Gastrocnemius medialis (tissue), 4 donors: Measurements from ENCODE around the gene KLHL29. TPM values are rescaled to one million over a fixed set of nuclear protein-coding genes. Genes with fewer than 3 reads are reported as not detected.

Source experiments
- ATAC-seq, 2 donors: fragments of 150-250 bp; one replicate each; pipeline ENCODE4 v1.9.1; 2016
- DNase-seq, 2 donors: peaks; one replicate each; pipeline ENCODE4 v3.0.0-alpha.2; 2019
- H3K27ac ChIP-seq, 4 donors: fragments of 200-600 bp; sonication (generic); 1 replicate in 1 of 4; 2 replicates in 3 of 4; pipeline ENCODE4 v1.5.1; 2016 to 2018; ENCODE audit warnings: mild to moderate bottlenecking in 2 of 4, moderate library complexity in 1 of 4
- H3K27me3 ChIP-seq, 3 donors: fragments of 200-600 bp; sonication (generic) in 2 of 3; 1 replicate in 1 of 3; 2 replicates in 2 of 3; pipeline versions ENCODE4 v1.5.1 to v1.6.0; 2016 to 2019; ENCODE audit warnings: mild to moderate bottlenecking in 1 of 3, moderate library complexity in 1 of 3
- H3K36me3 ChIP-seq, 2 donors: fragments of 200-600 bp; sonication (generic) in 1 of 2; one replicate each; pipeline ENCODE4 v1.5.1; 2017 to 2018
- H3K4me1 ChIP-seq, 2 donors: fragments of 200-600 bp; sonication (generic) in 1 of 2; one replicate each; pipeline ENCODE4 v1.5.1; 2016 to 2017; ENCODE audit warnings: mild to moderate bottlenecking in 2 of 2
- H3K4me3 ChIP-seq, 4 donors: fragments of 200-600 bp; sonication (generic) in 3 of 4; 1 replicate in 1 of 4; 2 replicates in 3 of 4; pipeline ENCODE4 v1.5.1; 2016 to 2019; ENCODE audit warnings: mild to moderate bottlenecking in 2 of 4
- H3K9me3 ChIP-seq, 3 donors: fragments of 200-600 bp; sonication (generic) in 2 of 3; 1 replicate in 1 of 3; 2 replicates in 2 of 3; pipeline ENCODE4 v1.5.1; 2016 to 2019
- POLR2A ChIP-seq, 2 donors: fragments of 450-650 bp; IDR thresholded peaks; one replicate each; pipeline ENCODE4 v1.6.1; 2017; ENCODE audit warnings: antibody characterized with exemption in 2 of 2, mild to moderate bottlenecking in 2 of 2, moderate library complexity in 2 of 2
- in situ Hi-C, 4 donors: fragments of 200-750 bp; cut with MboI; loops; one replicate each; pipeline versions ENCODE4 v1.15.0 to v1.8.0; 2017; ENCODE audit warnings: low sequenced_read_pairs in 4 of 4
- intact Hi-C: fragments of 100-400 bp; cut with DNase I; formaldehyde crosslinking; loops from one replicate; pipeline ENCODE4 v1.15.1; 2023; ENCODE audit warnings: low total_unique reads
- total RNA-seq, 4 donors: library from RNA; depleted of rRNA; stranded (reverse); fragments of >200 nt; gene quantifications; one replicate each; pipeline versions ENCODE4 v1.1.0 to v1.2.3, GENCODE V29; 2016
- TF ChIP-seq, protein P1 (sequence below), 5 experiments: fragments of 450-650 bp in 3 of 5; fragments of 200-600 bp in 2 of 5; sonication (generic) in 2 of 5; IDR thresholded peaks in 4 of 5; conservative IDR thresholded peaks in 1 of 5; 1 replicate in 4 of 5; 2 replicates in 1 of 5; pipeline ENCODE4 v1.5.1; 2016 to 2019; ENCODE audit warnings: antibody characterized with exemption in 5 of 5, mild to moderate bottlenecking in 3 of 5, moderate library complexity in 3 of 5

The KLHL29 gene
- total RNA-seq, 4 donors from 2014 or later: 4.3 to 24.9 (median 8.7) TPM

GRCh38 chr2:23505984-23506380 is 121.0 kb downstream of the KLHL29 start:
- TF ChIP-seq, protein P1, sequence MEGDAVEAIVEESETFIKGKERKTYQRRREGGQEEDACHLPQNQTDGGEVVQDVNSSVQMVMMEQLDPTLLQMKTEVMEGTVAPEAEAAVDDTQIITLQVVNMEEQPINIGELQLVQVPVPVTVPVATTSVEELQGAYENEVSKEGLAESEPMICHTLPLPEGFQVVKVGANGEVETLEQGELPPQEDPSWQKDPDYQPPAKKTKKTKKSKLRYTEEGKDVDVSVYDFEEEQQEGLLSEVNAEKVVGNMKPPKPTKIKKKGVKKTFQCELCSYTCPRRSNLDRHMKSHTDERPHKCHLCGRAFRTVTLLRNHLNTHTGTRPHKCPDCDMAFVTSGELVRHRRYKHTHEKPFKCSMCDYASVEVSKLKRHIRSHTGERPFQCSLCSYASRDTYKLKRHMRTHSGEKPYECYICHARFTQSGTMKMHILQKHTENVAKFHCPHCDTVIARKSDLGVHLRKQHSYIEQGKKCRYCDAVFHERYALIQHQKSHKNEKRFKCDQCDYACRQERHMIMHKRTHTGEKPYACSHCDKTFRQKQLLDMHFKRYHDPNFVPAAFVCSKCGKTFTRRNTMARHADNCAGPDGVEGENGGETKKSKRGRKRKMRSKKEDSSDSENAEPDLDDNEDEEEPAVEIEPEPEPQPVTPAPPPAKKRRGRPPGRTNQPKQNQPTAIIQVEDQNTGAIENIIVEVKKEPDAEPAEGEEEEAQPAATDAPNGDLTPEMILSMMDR (IDR thresholded peaks at IDR 0.05 in 4 of 5, conservative IDR thresholded peaks at IDR 0.05 in 1 of 5): no peak
- no peak for TF ChIP-seq POLR2A (IDR thresholded peaks at IDR 0.05)
- no peaks in the 10 kb centered on the region for H3K36me3 ChIP-seq
- DNase-seq (no peak), ATAC-seq (no peak)
- in situ Hi-C loops (no loop called here), intact Hi-C loops (no loop called here)
- no peaks in the 10 kb centered on the region for H3K27me3 ChIP-seq
- H3K9me3 ChIP-seq: no peaks in the 10 kb centered on the region
- H3K4me3 ChIP-seq: no peak overlapping the region
- peaks cover 3 to 5% of the 10 kb centered on the region in 2 donors for H3K4me1 ChIP-seq
- H3K27ac ChIP-seq: no peak overlapping the region

GRCh38 chr2:23506531-23507266 is 121.7 kb downstream of the KLHL29 start:
- ATAC-seq (no peak), DNase-seq (no peak)
- no peak for TF ChIP-seq POLR2A (IDR thresholded peaks at IDR 0.05)
- TF ChIP-seq, protein P1 (IDR thresholded peaks at IDR 0.05 in 4 of 5, conservative IDR thresholded peaks at IDR 0.05 in 1 of 5): no peak
- Histone ChIP-seq H3K27ac (no peak overlapping the region), H3K4me3 (no peak overlapping the region), H3K27me3 (no peaks in the 10 kb centered on the region), H3K36me3 (no peaks in the 10 kb centered on the region), H3K9me3 (no peaks in the 10 kb centered on the region), H3K4me1 (peaks cover 3 to 5% of the 10 kb centered on the region in 2 donors)
- intact Hi-C loops (no loop called here), in situ Hi-C loops (no loop called here)

GRCh38 chr2:23507267-23508065 is 122.5 kb downstream of the KLHL29 start:
- in situ Hi-C loops: no loop called here
- DNase-seq (no peak), ATAC-seq (no peak)
- TF ChIP-seq, protein P1 (IDR thresholded peaks at IDR 0.05 in 4 of 5, conservative IDR thresholded peaks at IDR 0.05 in 1 of 5): no peak
- no peak for TF ChIP-seq POLR2A (IDR thresholded peaks at IDR 0.05)
- Histone ChIP-seq H3K9me3 (no peaks in the 10 kb centered on the region), H3K4me3 (no peak overlapping the region), H3K27ac (no peak overlapping the region), H3K36me3 (no peaks in the 10 kb centered on the region), H3K27me3 (no peaks in the 10 kb centered on the region), H3K4me1 (peaks cover 3 to 5% of the 10 kb centered on the region in 2 donors)
- intact Hi-C loops: no loop called here

- no peak for DNase-seq
- intact Hi-C loops (no loop called here), in situ Hi-C loops (no loop called here)
- H3K4me1 ChIP-seq: peaks cover 3 to 5% of the 10 kb centered on the region in 2 donors
- no peaks in the 10 kb centered on the region for H3K27me3 ChIP-seq
- no peak overlapping the region for H3K4me3 ChIP-seq
- no peaks in the 10 kb centered on the region for H3K36me3 ChIP-seq
- ATAC-seq: no peak
- H3K27ac ChIP-seq: no peak overlapping the region
- H3K9me3 ChIP-seq: no peaks in the 10 kb centered on the region
- TF ChIP-seq, protein P1 (IDR thresholded peaks at IDR 0.05 in 4 of 5, conservative IDR thresholded peaks at IDR 0.05 in 1 of 5): no peak
- no peak for TF ChIP-seq POLR2A (IDR thresholded peaks at IDR 0.05)
Measured at GRCh38 chr2:23508066-23508390, 123.0 kb downstream of the KLHL29 start.
